ENCODE measurements around the gene DNAJC15.

The DNAJC15 gene

GRCh38 chr13:43077046-43077445, 53.7 kb downstream of the DNAJC15 start:
- intact Hi-C loops (cut with DNase I), result no loop called here
- no peak for DNase-seq

DNA sequence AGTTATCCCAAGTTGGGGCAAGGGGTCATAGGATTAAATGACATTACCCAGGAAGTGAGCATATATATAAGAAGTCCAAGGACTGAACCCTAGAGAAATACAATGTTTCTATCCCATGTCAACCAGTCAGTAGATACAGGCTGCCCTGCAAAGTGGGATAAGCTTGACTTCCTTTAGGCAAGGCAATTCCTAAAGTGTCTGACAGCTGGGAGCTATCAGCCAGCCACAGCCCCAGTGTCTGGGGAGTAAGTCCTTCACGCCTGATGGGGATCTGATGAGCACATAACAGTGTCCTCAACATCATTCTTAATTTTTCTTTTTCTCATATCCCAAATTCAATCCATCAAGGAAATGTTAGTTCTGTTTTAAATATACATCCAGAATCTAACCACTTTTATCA, 54.1 kb downstream of the DNAJC15 start:
- intact Hi-C loops (cut with DNase I), result no loop called here
- no peak for DNase-seq

GRCh38 chr13:43077906-43078305, 54.5 kb downstream of the DNAJC15 start:
- intact Hi-C loops (cut with DNase I), result no loop called here
- no peak for DNase-seq

DNA sequence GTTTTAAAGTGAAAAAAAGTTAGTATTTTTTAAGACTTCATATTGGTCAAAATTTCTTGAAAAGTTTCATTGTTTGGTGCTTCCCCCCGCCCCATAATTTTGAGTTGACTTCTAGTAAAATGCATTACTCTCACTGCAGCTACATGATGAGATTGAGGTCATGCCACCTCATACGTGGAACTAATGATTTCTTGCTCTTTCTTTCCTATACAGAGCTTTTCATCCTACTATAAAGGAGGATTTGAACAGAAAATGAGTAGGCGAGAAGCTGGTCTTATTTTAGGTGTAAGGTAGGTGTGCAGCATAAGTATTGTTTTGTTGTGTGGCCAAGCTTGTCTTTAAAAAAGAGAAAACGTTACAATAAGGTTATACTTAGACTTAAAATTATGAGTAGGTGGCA, 55.0 kb downstream of the DNAJC15 start:
- DNase-seq, result no peak
- intact Hi-C loops (cut with DNase I), result no loop called here

DNA sequence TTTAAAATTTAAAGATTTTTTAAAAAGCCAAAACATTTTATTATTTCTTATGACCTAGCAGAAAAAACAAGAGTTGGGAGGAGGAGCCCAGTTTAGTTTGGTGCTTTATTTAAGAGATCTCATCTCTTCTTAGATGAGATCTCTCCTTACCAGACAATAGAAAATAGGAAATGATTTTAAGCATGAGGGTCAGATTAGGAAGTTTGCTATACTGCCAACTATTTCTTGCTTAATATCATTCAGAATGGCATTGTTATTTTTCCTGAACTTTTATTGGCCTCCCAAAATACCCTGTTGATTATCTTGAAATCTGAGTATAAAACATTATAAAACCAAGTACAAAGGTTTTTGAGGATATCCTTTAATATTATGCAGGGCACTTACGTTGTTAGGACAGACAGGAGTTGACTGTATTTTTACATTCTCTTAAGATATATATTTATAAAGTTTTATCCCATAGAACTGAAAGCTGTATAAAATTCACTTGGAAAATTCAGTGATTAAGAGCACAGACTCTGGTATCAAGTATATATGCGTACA, 56.1 kb downstream of the DNAJC15 start:
- intact Hi-C loops (cut with DNase I), result no loop called here
- DNase-seq, result no peak

- DNase-seq, result no peak
- intact Hi-C loops (cut with DNase I), result loop anchor here (10.0 kb wide), 1 partner anchor 705 kb away; the partner anchor contains the start of gene ENOX1
Measured at GRCh38 chr13:43080199-43080598, 56.8 kb downstream of the DNAJC15 start.

GRCh38 chr13:43081866-43082265, 58.5 kb downstream of the DNAJC15 start:
- intact Hi-C loops (cut with DNase I), result loop anchor here (10.0 kb wide), 1 partner anchor 703 kb away; the partner anchor contains the start of gene ENOX1
- no peak for DNase-seq

DNA sequence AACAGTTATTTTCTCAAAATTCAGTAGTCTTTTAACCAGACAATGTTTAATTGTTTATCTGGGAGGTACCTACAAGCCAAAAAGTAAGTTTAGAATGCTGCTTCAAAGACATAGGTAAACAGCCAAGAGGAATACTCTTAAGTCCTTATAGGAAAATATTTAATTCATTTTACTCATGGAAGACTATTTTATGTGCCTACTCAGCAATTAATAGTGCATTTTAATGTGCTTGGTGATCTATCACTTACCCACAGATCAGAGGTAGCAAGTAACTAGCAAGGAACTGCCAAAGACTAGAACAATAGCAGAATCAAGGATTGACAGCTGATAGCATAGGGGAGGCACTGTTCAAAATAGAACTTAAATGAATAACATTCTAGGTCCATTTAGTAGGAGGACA, 60.4 kb downstream of the DNAJC15 start:
- intact Hi-C loops (cut with DNase I), result loop anchor here (10.0 kb wide), 1 partner anchor 701 kb away; the partner anchor contains the start of gene ENOX1
- DNase-seq, result no peak

- intact Hi-C loops (cut with DNase I), result loop anchor here (5.0 to 10.0 kb wide), 2 partner anchors 699 to 787 kb away; partner anchors contain the start of gene ENOX1
- DNase-seq, result no peak
Measured at GRCh38 chr13:43085545-43085944, 62.2 kb downstream of the DNAJC15 start.

- intact Hi-C loops (cut with DNase I), result loop anchor here (5.0 to 10.0 kb wide), 2 partner anchors 699 to 786 kb away; partner anchors contain the start of gene ENOX1
- DNase-seq, result no peak
Measured at GRCh38 chr13:43086181-43086580, 62.8 kb downstream of the DNAJC15 start.

DNA sequence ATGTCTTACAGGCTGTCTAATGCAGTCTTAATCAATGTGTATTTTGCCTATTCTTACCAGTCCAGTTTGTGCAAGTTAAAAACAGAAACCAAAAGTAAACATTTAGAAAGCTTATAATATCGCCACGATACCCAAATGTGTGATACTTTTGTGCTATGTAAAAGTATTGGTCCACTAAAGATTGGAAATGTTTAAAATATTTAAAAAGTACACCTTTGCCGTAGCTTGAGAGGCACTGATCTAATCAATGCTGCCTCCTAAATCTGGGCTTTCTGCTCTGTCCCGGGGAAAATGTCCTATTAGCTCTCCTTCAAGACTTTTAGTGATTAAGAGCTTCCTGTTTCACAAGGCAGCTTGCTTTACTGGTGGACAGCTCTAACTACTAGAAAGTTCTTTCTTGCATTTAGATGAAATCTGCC, 64.7 kb downstream of the DNAJC15 start:
- DNase-seq, result no peak
- intact Hi-C loops (cut with DNase I), result loop anchor here (5.0 to 10.0 kb wide), 2 partner anchors 697 to 784 kb away; partner anchors contain the start of gene ENOX1

GRCh38 chr13:43089912-43090498, 66.6 kb downstream of the DNAJC15 start:
- intact Hi-C loops (cut with DNase I), result loop anchor here (5.0 to 10.0 kb wide), 2 partner anchors 695 to 782 kb away; partner anchors contain the start of gene ENOX1
- no peak for DNase-seq

- intact Hi-C loops (cut with DNase I), result no loop called here
- DNase-seq, result no peak
Measured at GRCh38 chr13:43094901-43095300, 71.5 kb downstream of the DNAJC15 start.

GRCh38 chr13:43095771-43096719, 72.7 kb downstream of the DNAJC15 start:
- intact Hi-C loops (cut with DNase I), result no loop called here
- DNase-seq, result no peak

DNA sequence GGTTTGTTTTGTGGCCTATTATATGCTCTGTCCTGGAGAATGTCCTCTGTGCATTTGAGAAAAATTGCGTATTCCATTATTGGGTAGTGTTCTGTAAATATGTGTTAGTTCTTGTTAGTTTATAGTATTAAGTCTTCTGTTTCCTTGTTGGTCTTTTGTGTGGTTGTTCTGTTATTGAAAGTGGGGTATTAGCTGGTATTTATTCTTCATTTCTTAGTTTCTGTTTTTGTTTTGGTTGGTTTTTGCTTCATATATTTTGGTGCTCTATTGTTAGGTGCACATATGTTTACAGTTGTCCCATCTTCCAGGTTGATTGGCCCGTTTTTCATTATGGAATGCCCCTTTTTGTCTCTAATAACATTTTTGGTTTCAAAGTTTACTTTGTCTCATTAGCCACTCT, 77.3 kb downstream of the DNAJC15 start:
- intact Hi-C loops (cut with DNase I), result no loop called here
- DNase-seq, result no peak

DNA sequence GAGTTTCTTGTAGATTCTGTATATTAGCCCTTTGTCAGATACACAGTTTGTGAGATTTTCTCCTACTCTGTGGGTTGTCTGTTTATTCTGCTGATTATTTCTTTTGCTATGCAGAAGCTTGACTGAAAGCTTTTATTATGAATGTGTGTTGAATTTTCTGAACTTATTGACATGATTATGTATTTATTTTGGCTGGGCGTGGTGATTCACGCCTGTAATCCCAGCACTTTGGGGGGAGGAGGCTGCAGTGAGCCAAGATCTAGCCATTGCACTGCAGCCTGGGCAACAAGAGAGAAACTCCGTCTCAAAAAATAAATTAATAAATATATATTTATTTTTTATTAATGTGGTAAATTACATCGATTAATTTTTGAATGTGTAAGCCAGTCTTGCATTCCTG, 78.9 kb downstream of the DNAJC15 start:
- DNase-seq, result no peak
- intact Hi-C loops (cut with DNase I), result no loop called here

GRCh38 chr13:43107780-43108179, 84.4 kb downstream of the DNAJC15 start:
- intact Hi-C loops (cut with DNase I), result no loop called here
- DNase-seq, result no peak

GRCh38 chr13:43110036-43110435, 86.7 kb downstream of the DNAJC15 start:
- intact Hi-C loops (cut with DNase I), result no loop called here
- DNase-seq, result no peak

DNA sequence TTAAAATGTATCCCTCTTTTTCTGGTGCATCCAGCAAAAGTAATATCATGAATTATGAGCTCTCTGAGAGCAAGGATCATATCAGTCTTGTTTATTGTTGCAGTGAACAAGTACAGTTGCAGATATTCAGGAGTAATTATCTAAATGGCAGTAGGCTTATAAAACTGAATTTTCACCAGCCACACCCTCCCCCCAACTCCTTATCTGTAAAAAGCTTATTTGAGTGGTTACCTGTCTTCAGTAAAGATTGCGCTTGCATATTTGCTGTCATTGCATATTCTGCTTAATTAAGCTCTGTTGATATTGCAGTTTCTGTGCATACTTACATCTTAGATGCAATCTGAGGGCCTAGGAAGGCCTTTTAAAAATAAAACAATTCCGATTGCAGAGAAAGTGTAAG, 87.3 kb downstream of the DNAJC15 start:
- intact Hi-C loops (cut with DNase I), result no loop called here
- no peak for DNase-seq

All from head of caudate nucleus (tissue), 42 donors.